BLaER1 treated with 17β-estradiol and CSF1 and Interleukin-3, amounts not matched to agents 10 nM and 100 nM (cell line): ENCODE measurements around the gene CACNA1E.

Experiments used
- H3K27ac ChIP-seq, 11 experiments: shearing (Covaris generic); formaldehyde crosslinking; 2 replicates each; pipeline ENCODE4 v1.8.1; 2022
- H3K27me3 ChIP-seq, 11 experiments: shearing (Covaris generic); formaldehyde crosslinking; 2 replicates each; pipeline ENCODE4 v1.8.1; 2022
- H3K36me3 ChIP-seq, 11 experiments: shearing (Covaris generic); formaldehyde crosslinking; 2 replicates each; pipeline ENCODE4 v1.8.1; 2022
- H3K4me1 ChIP-seq, 10 experiments: shearing (Covaris generic); formaldehyde crosslinking; 2 replicates each; pipeline ENCODE4 v1.8.1; 2022
- H3K4me2 ChIP-seq, 11 experiments: shearing (Covaris generic); formaldehyde crosslinking; 2 replicates each; pipeline ENCODE4 v1.8.1; 2022
- H3K4me3 ChIP-seq, 10 experiments: shearing (Covaris generic); formaldehyde crosslinking; 2 replicates each; pipeline ENCODE4 v1.8.1; 2022
- H3K9ac ChIP-seq, 11 experiments: shearing (Covaris generic); formaldehyde crosslinking; 2 replicates each; pipeline ENCODE4 v1.8.1; 2022
- H3K9me3 ChIP-seq, 11 experiments: shearing (Covaris generic); formaldehyde crosslinking; replicated peaks in 1 of 11; 2 replicates each; pipeline ENCODE4 v1.8.1; 2022
- H4K20me1 ChIP-seq, 11 experiments: shearing (Covaris generic); formaldehyde crosslinking; 2 replicates each; pipeline ENCODE4 v1.8.1; 2022
- Cebpa-rat ChIP-seq, 11 experiments: shearing (Covaris generic); IDR thresholded peaks; 2 replicates each; pipeline ENCODE4 v1.8.1; 2022

CACNA1E gene

GRCh38 chr1:181479137-181479745, 4.1 kb upstream of the CACNA1E start:
- Histone ChIP-seq H3K27ac (no peak overlapping the region), H3K9ac (no peak overlapping the region), H4K20me1 (peaks cover 0 to 10% (median 0%) of the 10 kb centered on the region in 11 experiments; a peak in 2 of 22 replicates), H3K4me1 (peaks cover 0 to 6% (median 0%) of the 10 kb centered on the region in 10 experiments; a peak in 2 of 20 replicates), H3K36me3 (no peaks in the 10 kb centered on the region), H3K4me3 (no peak overlapping the region), H3K27me3 (peaks cover 29 to 42% (median 38%) of the 10 kb centered on the region in 11 experiments), H3K4me2 (no peak overlapping the region), H3K9me3 (peaks cover 11 to 25% (median 17%) of the 10 kb centered on the region in 11 experiments; a peak in 19 of 22 replicates)
- no peak for TF ChIP-seq Cebpa-rat (IDR thresholded peaks at IDR 0.05)

GRCh38 chr1:181482001-181482430, 1.3 kb upstream of the CACNA1E start:
- no peak for TF ChIP-seq Cebpa-rat (IDR thresholded peaks at IDR 0.05)
- peaks cover 0 to 6% (median 0%) of the 10 kb centered on the region in 10 experiments; a peak in 2 of 20 replicates for H3K4me1 ChIP-seq
- H3K27ac ChIP-seq, result no peak overlapping the region
- no peak overlapping the region for H3K4me2 ChIP-seq
- peaks cover 50 to 70% (median 64%) of the 10 kb centered on the region in 11 experiments for H3K27me3 ChIP-seq
- H3K36me3 ChIP-seq, result no peaks in the 10 kb centered on the region
- no peak overlapping the region for H3K9ac ChIP-seq
- peaks cover 11 to 46% (median 34%) of the 10 kb centered on the region in 11 experiments; a peak in 19 of 22 replicates for H3K9me3 ChIP-seq
- H3K4me3 ChIP-seq, result no peak overlapping the region
- H4K20me1 ChIP-seq, result peaks cover 0 to 10% (median 0%) of the 10 kb centered on the region in 11 experiments; a peak in 2 of 22 replicates

DNA sequence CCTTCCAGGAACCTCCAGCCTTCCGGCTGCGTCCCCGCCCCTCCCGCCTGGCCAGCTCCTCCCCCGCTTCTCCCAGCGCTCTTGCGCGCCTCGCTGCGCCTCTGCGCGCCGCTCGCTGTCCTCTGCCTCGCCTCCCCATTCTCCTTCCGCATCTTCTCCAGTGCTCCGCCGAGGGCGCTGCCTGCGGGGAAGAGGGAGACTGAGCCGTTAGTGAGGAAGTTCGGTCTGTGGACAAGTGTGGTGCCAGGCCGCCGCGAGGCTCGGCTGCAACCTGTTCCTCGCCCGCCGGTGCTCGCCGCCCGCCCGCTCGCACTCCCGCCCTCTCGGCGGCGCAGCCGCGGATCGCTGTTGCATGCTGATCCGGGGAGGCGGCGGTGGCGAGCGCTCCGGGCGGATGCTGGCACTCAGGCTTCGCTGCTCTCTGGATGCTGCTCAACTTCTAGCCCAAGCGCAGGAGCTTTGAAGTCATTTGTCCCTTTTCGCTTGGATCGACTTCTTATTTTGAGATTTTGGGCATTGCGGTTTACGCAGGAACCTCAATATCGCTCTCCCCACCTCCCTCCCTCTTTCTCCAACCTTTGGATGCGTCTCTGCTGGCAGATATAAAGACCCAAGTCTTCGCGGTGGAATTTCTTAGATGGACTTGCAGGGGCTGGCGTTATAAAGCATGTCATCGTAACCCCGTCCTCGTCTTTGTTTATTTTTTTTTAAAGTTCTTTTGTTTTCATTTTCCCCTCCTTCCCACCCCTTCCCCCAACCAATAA, 614 bp upstream of the CACNA1E start:
- Histone ChIP-seq H3K4me2 (no peak overlapping the region), H4K20me1 (peaks cover 0 to 10% (median 0%) of the 10 kb centered on the region in 11 experiments; a peak in 2 of 22 replicates), H3K4me1 (peaks cover 0 to 6% (median 0%) of the 10 kb centered on the region in 10 experiments; a peak in 2 of 20 replicates), H3K4me3 (0 out of 20 replicates have a peak overlapping the region, but pooled peaks of 1 of the 10 experiments have one; percentile 19), H3K9ac (no peak overlapping the region), H3K27me3 (peaks cover 50 to 72% (median 66%) of the 10 kb centered on the region in 11 experiments), H3K36me3 (no peaks in the 10 kb centered on the region), H3K27ac (no peak overlapping the region), H3K9me3 (peaks cover 11 to 46% (median 34%) of the 10 kb centered on the region in 11 experiments; a peak in 19 of 22 replicates)
- TF ChIP-seq Cebpa-rat (IDR thresholded peaks at IDR 0.05), result no peak

GRCh38 chr1:181484821-181485220, 1.5 kb downstream of the CACNA1E start:
- no peak overlapping the region for H3K27ac ChIP-seq
- no peak overlapping the region for H3K4me3 ChIP-seq
- H3K4me2 ChIP-seq, result no peak overlapping the region
- no peak for TF ChIP-seq Cebpa-rat (IDR thresholded peaks at IDR 0.05)
- H3K9me3 ChIP-seq, result peaks cover 11 to 46% (median 34%) of the 10 kb centered on the region in 11 experiments; a peak in 19 of 22 replicates
- H3K4me1 ChIP-seq, result peaks cover 0 to 8% (median 2%) of the 10 kb centered on the region in 10 experiments; a peak in 5 of 20 replicates
- peaks cover 50 to 72% (median 66%) of the 10 kb centered on the region in 11 experiments for H3K27me3 ChIP-seq
- peaks cover 0 to 10% (median 0%) of the 10 kb centered on the region in 11 experiments; a peak in 2 of 22 replicates for H4K20me1 ChIP-seq
- H3K9ac ChIP-seq, result no peak overlapping the region
- H3K36me3 ChIP-seq, result no peaks in the 10 kb centered on the region

DNA sequence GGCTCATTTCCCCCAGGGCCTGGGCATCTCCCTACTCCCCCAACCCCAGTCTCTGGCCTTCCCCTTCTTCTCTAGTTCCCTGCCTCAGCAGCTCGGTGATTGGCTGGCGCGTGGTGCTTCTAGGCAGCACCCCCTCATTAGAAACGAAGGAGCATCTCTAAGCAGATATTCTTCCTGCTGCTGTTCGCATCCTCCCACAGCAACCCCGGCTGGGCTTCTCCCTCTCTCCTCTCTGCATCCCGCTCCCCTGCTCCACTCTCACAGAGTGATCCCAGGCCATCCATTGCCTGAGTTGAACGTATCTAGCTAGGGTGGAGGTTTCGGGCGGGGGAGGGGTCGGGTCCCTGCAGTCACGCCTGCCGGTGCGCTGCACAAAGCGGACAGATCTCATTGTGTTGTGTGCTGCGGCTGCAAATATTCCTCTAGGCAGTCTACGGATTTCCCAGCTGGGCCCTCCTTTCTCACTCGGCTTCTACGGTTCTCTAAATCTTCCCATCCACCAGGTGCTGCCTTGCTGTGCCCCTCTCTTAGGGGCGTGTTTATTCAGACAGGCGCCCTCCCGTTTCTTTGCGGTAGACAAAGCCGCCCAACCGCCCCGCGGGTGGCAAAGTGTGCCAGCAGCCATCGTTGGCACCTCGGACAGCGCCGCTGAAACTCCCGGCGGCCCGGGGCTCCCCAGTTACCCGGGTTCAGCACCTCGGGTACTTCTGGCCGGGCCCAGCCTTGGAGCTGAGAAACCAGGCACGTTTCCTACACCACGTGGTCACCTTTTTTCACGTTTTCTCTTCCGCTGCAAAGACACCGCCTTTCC, 2.2 kb downstream of the CACNA1E start:
- no peaks in the 10 kb centered on the region for H3K36me3 ChIP-seq
- no peak overlapping the region for H3K4me2 ChIP-seq
- no peak for TF ChIP-seq Cebpa-rat (IDR thresholded peaks at IDR 0.05)
- H3K27ac ChIP-seq, result no peak overlapping the region
- H3K9me3 ChIP-seq, result peaks cover 11 to 46% (median 34%) of the 10 kb centered on the region in 11 experiments; a peak in 19 of 22 replicates
- peaks cover 50 to 68% (median 64%) of the 10 kb centered on the region in 11 experiments for H3K27me3 ChIP-seq
- H3K4me1 ChIP-seq, result peaks cover 0 to 8% (median 2%) of the 10 kb centered on the region in 10 experiments; a peak in 8 of 20 replicates
- no peak overlapping the region for H3K9ac ChIP-seq
- peaks cover 0 to 10% (median 0%) of the 10 kb centered on the region in 11 experiments; a peak in 2 of 22 replicates for H4K20me1 ChIP-seq
- H3K4me3 ChIP-seq, result no peak overlapping the region

DNA sequence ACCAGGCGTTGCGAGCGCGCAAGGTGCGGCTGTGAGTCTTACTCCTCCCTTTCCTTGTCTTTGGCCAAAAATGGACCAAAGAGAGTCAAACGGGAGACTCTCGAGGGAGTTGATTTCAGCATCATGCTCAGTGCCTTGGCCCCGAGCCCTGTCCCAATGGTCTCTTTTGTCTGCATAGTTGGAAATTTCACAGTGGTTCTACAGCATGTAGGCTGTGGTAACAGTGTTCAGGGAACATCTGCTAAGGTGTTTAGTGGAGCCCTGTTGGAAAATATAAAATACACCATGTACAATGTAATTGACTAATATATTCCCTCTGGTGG, 2.7 kb downstream of the CACNA1E start:
- Histone ChIP-seq H3K4me1 (peaks cover 0 to 10% (median 6%) of the 10 kb centered on the region in 10 experiments; a peak in 13 of 20 replicates), H3K27ac (no peak overlapping the region), H3K36me3 (no peaks in the 10 kb centered on the region), H4K20me1 (peaks cover 0 to 10% (median 0%) of the 10 kb centered on the region in 11 experiments; a peak in 2 of 22 replicates), H3K27me3 (peaks cover 50 to 63% (median 59%) of the 10 kb centered on the region in 11 experiments), H3K4me2 (no peak overlapping the region), H3K9me3 (peaks cover 11 to 46% (median 34%) of the 10 kb centered on the region in 11 experiments; a peak in 19 of 22 replicates), H3K4me3 (no peak overlapping the region), H3K9ac (no peak overlapping the region)
- no peak for TF ChIP-seq Cebpa-rat (IDR thresholded peaks at IDR 0.05)

DNA sequence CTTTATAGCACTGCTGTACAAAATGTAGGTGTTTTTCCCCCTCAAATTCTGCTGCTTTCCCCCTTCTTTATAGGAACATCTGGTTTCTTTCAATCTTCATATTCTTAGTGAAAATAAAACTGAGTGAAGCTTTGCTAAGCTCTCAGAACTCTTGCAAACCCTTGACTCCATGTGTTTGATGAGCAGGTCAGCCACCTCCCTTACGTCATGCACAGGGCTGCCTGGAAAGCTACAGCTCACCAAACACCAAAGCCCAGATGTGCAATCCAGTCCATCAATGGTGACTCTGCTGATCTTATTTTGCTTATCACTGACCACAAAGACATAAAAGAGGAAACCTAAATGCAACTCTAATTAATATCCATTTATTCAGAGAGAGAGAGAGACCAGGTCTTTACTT, 5.5 kb downstream of the CACNA1E start:
- Histone ChIP-seq H3K27me3 (peaks cover 24 to 35% (median 31%) of the 10 kb centered on the region in 11 experiments), H3K9me3 (peaks cover 0 to 25% (median 19%) of the 10 kb centered on the region in 11 experiments; a peak in 14 of 22 replicates), H3K27ac (no peak overlapping the region), H3K4me3 (no peak overlapping the region), H3K4me2 (0 out of 22 replicates have a peak overlapping the region, but pooled peaks of 2 of the 11 experiments have one; percentile 11 to 19), H4K20me1 (no peaks in the 10 kb centered on the region), H3K36me3 (no peaks in the 10 kb centered on the region), H3K4me1 (peaks cover 6 to 11% (median 8%) of the 10 kb centered on the region in 10 experiments; a peak in 13 of 20 replicates), H3K9ac (no peak overlapping the region)
- no peak for TF ChIP-seq Cebpa-rat (IDR thresholded peaks at IDR 0.05)

DNA sequence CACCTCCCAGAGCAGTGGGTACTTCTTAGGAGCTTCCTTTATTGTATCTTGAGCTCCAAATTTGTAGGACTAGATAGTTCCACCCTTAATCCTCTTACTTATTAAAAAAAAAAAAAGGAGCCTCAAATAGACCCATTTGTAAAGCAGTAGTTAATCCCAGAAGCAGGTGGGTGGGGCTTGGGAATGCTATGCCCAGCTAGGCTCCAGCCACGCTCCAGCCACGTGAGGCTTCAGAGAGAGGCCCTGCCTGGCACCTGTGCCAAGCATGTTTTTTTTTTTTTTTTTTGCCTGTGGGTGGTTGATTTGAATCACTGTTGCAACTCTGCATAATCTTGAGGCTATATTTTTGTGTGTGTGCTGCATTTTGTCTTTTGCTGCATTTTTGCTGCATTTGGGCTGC, 7.0 kb downstream of the CACNA1E start:
- Histone ChIP-seq H3K9me3 (peaks cover 0 to 11% (median 8%) of the 10 kb centered on the region in 11 experiments; a peak in 14 of 22 replicates), H3K9ac (no peak overlapping the region), H3K36me3 (no peaks in the 10 kb centered on the region), H3K4me2 (peak overlapping the region in 5 of 11 experiments; percentile 16 to 71 (median 41); a peak in 3 of 22 replicates), H4K20me1 (no peaks in the 10 kb centered on the region), H3K27me3 (peaks cover 10 to 21% (median 17%) of the 10 kb centered on the region in 11 experiments), H3K4me3 (no peak overlapping the region), H3K4me1 (peaks cover 6 to 11% (median 8%) of the 10 kb centered on the region in 10 experiments; a peak in 13 of 20 replicates), H3K27ac (no peak overlapping the region)
- TF ChIP-seq Cebpa-rat (IDR thresholded peaks at IDR 0.05), result no peak
